ENCODE results near the gene ACKR3. TPM values are rescaled to one million over a fixed set of nuclear protein-coding genes. Genes with fewer than 3 reads are reported as not detected.

Gene ACKR3
- polyA plus RNA-seq, 1 donor from 2014 or later, result 1.7 TPM

GRCh38 chr2:236599059-236599458 is 29.4 kb downstream of the ACKR3 start:
- Histone ChIP-seq H3K27ac (ENCODE audit: low read length) (no peak overlapping the region), H3K9me3 (ENCODE audit: low read length) (no peaks in the 10 kb centered on the region), H3K36me3 (ENCODE audit: insufficient read depth, low read length) (no peaks in the 10 kb centered on the region), H3F3A (ENCODE audit: insufficient read depth, low read length, poor library complexity, severe bottlenecking) (no peaks in the 10 kb centered on the region), H3K27me3 (ENCODE audit: insufficient read depth, low read depth, low read length) (no peaks in the 10 kb centered on the region), H2AFZ (ENCODE audit: low read depth, low read length) (no peak overlapping the region), H3K4me2 (ENCODE audit: low read length) (no peak overlapping the region), H3K9ac (ENCODE audit: low read length) (no peak overlapping the region), H4K20me1 (ENCODE audit: insufficient read depth) (no peaks in the 10 kb centered on the region), H3K79me2 (replicated peaks; ENCODE audit: insufficient read depth, low read length) (no peaks in the 10 kb centered on the region), H3K9me2 (ENCODE audit: insufficient read depth, low read length) (no peaks in the 10 kb centered on the region), H3K4me3 (ENCODE audit: low read length) (no peak overlapping the region)
- no peak for TF ChIP-seq CTCF (IDR thresholded peaks at IDR 0.05; ENCODE audit: poor library complexity, severe bottlenecking)
- no peak for TF ChIP-seq EZH2 (IDR thresholded peaks at IDR 0.05; ENCODE audit: borderline replicate concordance, insufficient read depth, low read length, poor library complexity, severe bottlenecking)
- no peak for TF ChIP-seq SMC3 (conservative IDR thresholded peaks at IDR 0.05; ENCODE audit: poor library complexity)
- TF ChIP-seq EP300 (conservative IDR thresholded peaks at IDR 0.05; ENCODE audit: poor library complexity, severe bottlenecking), result no peak
- no peak for TF ChIP-seq RAD21 (conservative IDR thresholded peaks at IDR 0.05)
- TF ChIP-seq TAF1 (IDR thresholded peaks at IDR 0.05; ENCODE audit: low read depth), result no peak
- TF ChIP-seq MXI1 (conservative IDR thresholded peaks at IDR 0.05; ENCODE audit: poor library complexity, severe bottlenecking), result no peak
- no peak for TF ChIP-seq POLR2AphosphoS5 (IDR thresholded peaks at IDR 0.05)
- TF ChIP-seq REST (IDR thresholded peaks at IDR 0.05; ENCODE audit: borderline replicate concordance), result no peak

DNA sequence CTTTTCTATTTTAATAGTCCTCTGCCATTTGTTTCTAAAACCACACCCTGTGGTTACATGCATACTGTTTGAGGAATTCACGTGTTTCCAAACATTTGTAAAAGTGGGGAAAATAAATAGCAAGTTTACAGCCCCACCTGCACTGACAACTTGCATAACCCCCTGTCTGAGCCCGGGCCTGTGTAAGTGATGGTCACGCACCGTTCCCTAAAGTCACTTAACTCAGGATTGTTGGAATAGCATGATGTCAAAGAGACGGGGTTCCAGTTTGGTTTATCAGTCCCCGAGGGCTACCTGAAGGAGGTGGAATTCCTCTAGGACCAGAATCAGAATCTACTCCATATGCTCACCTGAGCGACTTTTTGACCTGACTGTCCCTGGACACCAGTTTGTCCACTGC is 30.5 kb downstream of the ACKR3 start:
- Histone ChIP-seq H3F3A (ENCODE audit: insufficient read depth, low read length, poor library complexity, severe bottlenecking) (no peaks in the 10 kb centered on the region), H3K4me2 (ENCODE audit: low read length) (no peak overlapping the region), H3K79me2 (replicated peaks; ENCODE audit: insufficient read depth, low read length) (no peaks in the 10 kb centered on the region), H3K36me3 (ENCODE audit: insufficient read depth, low read length) (no peaks in the 10 kb centered on the region), H4K20me1 (ENCODE audit: insufficient read depth) (no peaks in the 10 kb centered on the region), H3K4me3 (ENCODE audit: low read length) (no peak overlapping the region), H3K9ac (ENCODE audit: low read length) (no peak overlapping the region), H2AFZ (ENCODE audit: low read depth, low read length) (no peak overlapping the region), H3K27ac (ENCODE audit: low read length) (no peak overlapping the region), H3K27me3 (ENCODE audit: insufficient read depth, low read depth, low read length) (no peaks in the 10 kb centered on the region), H3K9me2 (ENCODE audit: insufficient read depth, low read length) (no peaks in the 10 kb centered on the region), H3K9me3 (ENCODE audit: low read length) (no peaks in the 10 kb centered on the region)
- no peak for TF ChIP-seq TAF1 (IDR thresholded peaks at IDR 0.05; ENCODE audit: low read depth)

DNA sequence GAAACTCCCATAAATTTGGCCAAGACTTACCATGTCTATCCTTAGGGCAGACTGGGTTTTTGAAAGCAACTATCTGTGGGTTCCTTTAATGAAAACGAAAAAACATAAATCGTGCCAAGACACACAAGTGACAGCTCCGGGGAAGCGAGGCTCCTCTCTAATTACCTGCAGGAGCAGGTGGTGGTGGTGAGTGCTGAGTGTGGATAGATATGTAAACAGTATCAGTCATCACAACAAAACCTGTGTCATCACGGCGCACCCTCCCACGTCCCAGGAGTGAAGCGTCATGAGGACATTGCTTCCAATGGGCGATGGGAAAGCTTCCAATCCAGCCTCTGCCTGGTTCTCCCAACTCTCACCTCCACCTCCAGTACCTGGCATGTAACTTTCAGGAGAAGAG is 31.3 kb downstream of the ACKR3 start:
- Histone ChIP-seq H3K4me2 (ENCODE audit: low read length) (no peak overlapping the region), H3K27ac (ENCODE audit: low read length) (no peak overlapping the region), H4K20me1 (ENCODE audit: insufficient read depth) (no peaks in the 10 kb centered on the region), H3K9me3 (ENCODE audit: low read length) (no peaks in the 10 kb centered on the region), H2AFZ (ENCODE audit: low read depth, low read length) (no peak overlapping the region), H3K9me2 (ENCODE audit: insufficient read depth, low read length) (no peaks in the 10 kb centered on the region), H3K27me3 (ENCODE audit: insufficient read depth, low read depth, low read length) (no peaks in the 10 kb centered on the region), H3K9ac (ENCODE audit: low read length) (no peak overlapping the region), H3K4me3 (ENCODE audit: low read length) (no peak overlapping the region), H3F3A (ENCODE audit: insufficient read depth, low read length, poor library complexity, severe bottlenecking) (no peaks in the 10 kb centered on the region), H3K79me2 (replicated peaks; ENCODE audit: insufficient read depth, low read length) (no peaks in the 10 kb centered on the region), H3K36me3 (ENCODE audit: insufficient read depth, low read length) (no peaks in the 10 kb centered on the region)
- no peak for TF ChIP-seq MXI1 (conservative IDR thresholded peaks at IDR 0.05; ENCODE audit: poor library complexity, severe bottlenecking)
- no peak for TF ChIP-seq EP300 (conservative IDR thresholded peaks at IDR 0.05; ENCODE audit: poor library complexity, severe bottlenecking)
- no peak for TF ChIP-seq TAF1 (IDR thresholded peaks at IDR 0.05; ENCODE audit: low read depth)
- TF ChIP-seq REST (IDR thresholded peaks at IDR 0.05; ENCODE audit: borderline replicate concordance), result no peak
- no peak for TF ChIP-seq CTCF (IDR thresholded peaks at IDR 0.05; ENCODE audit: poor library complexity, severe bottlenecking)
